HG03439 (cell line): ENCODE measurements around the gene TBC1D1.

ENCODE experiments used
- ATAC-seq: cut with Tn5 transposase; IDR thresholded peaks from one replicate; pipeline ENCODE4 v1.9.1; 2021; ENCODE audit warnings: mild to moderate bottlenecking, moderate library complexity; ENCODE audit not compliant: unreplicated experiment

TBC1D1 gene

GRCh38 chr4:38161208-38162113 lies 270.6 kb downstream of the TBC1D1 start:
- peak; percentile 12 for ATAC-seq

DNA sequence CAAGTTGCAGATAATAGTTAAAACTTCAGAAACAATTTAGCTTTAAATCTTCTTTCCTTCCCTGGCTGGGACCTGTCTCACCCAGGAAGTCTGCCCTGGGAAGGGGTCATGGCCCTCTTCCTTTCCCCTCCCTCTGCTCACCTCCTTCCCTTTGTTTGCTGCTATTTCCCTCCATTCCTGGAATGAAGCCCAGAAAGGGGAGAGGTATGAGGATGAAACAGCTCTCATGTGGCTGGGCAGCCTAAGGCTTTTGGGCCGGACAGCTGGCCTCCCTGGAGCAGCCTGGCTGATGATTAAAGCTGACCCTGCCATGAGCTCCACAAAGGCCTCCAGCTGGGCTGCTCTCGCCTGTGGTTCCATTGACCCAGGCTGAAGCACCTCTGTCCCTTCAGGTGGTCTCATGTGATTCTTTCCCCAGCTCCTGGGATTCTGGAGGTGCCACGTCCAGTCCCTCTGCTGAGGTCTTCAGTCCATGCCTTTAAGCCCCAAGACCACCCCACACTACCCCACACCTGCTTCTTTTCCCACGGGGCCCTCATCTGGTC lies 271.4 kb downstream of the TBC1D1 start:
- no peak for ATAC-seq

DNA sequence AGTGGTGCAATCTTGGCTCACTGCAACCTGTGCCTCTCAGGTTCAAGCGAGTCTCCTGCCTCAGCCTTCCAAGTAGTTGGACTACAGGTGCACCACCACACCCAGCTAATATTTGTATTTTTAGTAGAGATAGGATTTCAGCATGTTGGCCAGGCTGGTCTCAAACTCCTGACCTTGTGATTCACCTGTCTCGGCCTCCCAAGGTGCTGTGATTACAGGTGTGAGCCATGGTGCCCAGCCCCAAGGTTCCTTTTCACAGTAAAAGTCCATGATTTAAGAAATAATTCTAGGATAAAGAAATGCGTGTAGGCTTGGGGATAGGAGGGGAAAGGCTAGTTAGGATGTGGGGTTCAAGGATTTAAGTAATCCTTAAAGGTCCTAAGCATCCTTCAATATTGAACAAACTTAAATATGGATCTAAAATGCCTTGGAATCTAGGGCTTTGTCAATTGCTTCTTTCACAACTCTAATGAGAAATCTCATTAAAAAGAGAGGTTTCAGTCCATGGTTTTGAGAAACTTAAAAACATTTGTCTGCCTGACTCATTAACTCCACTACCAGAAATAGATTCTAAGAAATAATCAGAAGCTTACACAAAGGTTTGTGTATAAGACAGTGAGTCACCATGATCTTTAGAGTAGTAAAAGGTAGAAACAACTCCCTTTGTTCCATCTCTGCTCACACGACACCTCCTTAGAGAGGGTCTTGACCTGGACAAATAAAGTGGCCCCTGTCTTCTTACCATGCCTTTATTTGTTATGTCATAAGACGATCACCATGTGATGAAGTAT lies 272.5 kb downstream of the TBC1D1 start:
- no peak for ATAC-seq

GRCh38 chr4:38164346-38164745 lies 273.5 kb downstream of the TBC1D1 start:
- ATAC-seq, result no peak

DNA sequence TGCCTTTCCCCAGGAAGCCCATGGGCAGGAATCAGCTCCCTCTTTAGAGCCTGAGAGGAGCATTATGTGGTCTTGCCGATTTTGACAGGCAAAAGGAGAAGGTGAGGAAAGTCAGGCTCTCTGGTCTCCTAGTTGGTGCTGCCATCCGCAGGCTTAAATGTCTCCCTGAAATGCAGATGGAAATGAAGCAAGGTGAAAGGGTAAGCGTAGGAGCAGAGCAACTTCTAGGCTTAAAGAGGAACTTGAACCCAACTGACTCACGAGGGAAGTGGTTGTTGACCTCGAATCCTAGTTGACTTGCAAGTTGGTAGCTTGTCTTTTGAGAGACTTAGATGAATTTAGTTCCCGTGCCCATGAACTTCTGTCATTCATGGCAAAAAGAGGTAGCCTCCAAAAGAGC lies 275.2 kb downstream of the TBC1D1 start:
- no peak for ATAC-seq

- ATAC-seq, result no peak
These were observed 275.9 kb downstream of the TBC1D1 start for GRCh38 chr4:38166768-38167167.

DNA sequence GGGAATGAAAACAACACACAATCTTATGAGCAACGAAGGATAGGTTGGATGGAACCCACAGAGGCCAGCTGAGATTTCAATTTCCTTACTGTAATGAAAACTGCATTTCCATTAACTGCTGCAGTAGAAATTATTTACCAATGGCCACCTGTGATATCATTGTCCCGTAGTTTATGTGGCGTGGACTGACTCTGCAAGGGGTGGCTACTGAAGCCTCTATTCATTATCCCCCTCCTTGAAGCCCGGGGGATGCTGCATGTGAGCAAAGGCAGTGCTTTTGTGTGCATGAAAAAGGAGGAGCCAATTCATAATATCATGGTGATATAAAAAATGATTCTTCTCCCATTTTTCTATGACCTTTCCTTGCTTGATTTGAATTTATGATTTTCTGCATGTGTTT lies 277.1 kb downstream of the TBC1D1 start:
- no peak for ATAC-seq

GRCh38 chr4:38169524-38169923 lies 278.6 kb downstream of the TBC1D1 start:
- no peak for ATAC-seq

- ATAC-seq, result no peak
These were observed 279.7 kb downstream of the TBC1D1 start for GRCh38 chr4:38170338-38171169.

GRCh38 chr4:38172078-38172477 lies 281.2 kb downstream of the TBC1D1 start:
- ATAC-seq, result no peak

DNA sequence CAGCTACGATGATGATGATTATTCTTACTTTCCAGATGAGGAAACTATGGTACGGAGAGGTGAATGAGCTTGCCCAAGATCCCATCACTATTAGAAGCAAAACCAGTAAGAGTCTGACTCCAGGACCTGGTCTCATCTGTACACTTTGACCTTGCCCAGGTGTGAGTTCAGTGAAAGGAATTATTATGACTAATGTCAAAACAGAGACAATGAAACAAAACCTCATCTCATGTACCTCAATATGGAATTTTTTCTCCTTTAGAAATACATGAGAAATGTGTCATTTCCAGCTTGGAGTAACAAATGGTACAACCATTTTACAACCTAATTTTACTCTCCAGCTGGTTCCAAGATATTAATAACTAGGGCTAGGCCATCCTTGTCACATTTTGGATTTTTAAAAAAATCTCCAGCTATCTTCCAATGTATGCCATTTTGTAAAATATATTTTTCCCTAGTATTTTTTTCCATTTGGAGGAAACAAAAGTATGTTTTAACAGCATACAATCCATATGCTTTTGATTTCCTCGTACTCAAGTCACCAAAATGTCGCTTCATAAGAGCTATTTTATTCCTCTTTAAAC lies 283.1 kb downstream of the TBC1D1 start:
- ATAC-seq, result no peak

GRCh38 chr4:38174801-38175200 lies 283.9 kb downstream of the TBC1D1 start:
- ATAC-seq, result no peak

GRCh38 chr4:38176165-38176564 lies 285.3 kb downstream of the TBC1D1 start:
- ATAC-seq, result no peak

- no peak for ATAC-seq
These were observed 286.2 kb downstream of the TBC1D1 start for GRCh38 chr4:38177035-38177546.

DNA sequence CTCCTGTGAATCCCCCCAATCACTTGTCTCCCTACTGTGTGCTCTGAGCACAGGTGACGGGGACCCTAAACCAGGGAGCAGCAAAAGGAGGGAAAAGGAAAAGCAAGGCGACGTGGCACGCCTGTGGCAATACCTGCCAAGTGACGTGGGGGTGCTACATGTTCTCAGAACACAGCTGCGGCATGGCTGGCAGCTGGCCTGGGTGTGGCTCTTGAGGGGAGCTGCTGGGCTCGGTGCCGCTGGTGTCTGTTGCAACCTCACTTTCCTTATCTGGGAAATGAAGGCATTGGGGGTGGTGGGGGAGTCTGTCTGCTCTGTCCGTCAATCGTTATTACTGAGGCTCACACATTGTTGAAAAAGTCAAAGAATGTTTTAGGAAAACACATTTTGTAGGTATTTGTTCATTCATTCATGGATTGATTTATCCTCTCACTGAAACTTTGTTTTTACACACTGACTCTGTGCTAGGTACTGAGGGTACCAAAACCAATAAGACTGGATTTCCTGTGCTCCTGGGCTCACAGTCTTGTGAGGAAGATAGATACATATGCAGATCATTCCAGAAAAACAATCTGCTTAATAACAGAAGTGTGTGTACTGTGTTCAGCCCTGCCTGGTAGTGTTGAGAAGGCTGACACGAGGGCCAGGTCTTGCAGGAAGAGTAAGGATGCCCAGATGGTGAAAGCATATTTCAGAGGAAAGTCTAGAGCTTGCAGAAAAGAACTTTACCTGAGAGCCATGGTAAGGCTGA lies 286.9 kb downstream of the TBC1D1 start:
- no peak for ATAC-seq

- no peak for ATAC-seq
These were observed 287.6 kb downstream of the TBC1D1 start for GRCh38 chr4:38178392-38178995.

- ATAC-seq, result no peak
These were observed 288.9 kb downstream of the TBC1D1 start for GRCh38 chr4:38179690-38180377.

GRCh38 chr4:38180456-38180855 lies 289.6 kb downstream of the TBC1D1 start:
- ATAC-seq, result no peak

DNA sequence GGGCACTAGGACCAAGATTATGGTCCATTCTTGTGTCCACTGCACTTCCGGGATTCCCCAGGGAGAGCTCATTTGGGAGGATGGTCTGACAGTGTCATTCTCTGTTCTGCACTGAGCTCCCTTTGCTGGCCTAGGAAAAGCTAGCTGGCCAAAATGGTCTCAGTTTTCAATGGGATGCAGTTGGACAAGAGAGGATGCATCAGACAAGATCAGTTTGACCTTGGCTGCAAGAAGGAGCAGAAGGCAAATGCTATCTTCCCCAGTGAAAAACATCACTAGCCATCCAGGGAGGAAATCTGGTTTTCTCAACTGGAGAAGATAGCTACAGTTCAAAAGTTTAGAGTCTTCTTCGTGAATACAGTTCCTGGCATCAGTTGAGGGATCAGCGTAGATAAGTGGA lies 290.4 kb downstream of the TBC1D1 start:
- ATAC-seq, result no peak
